K562 (cell line): Measurements from ENCODE around the gene RPS6KA2. TPM values are rescaled to one million over a fixed set of nuclear protein-coding genes. Genes with fewer than 3 reads are reported as not detected.
A peak's percentile ranks its signal among the peaks of the same experiment; 100 is the strongest.

Experiments
- ATAC-seq: fragments of 200-7000 bp; cut with Tn5 transposase; 3 replicates; pipeline ENCODE4 v1.9.1; 2020; ENCODE audit warnings: moderate library complexity
- BruUV-seq: library from RNA; stranded (reverse); fragments of 400-500 nt; replicated peaks from 2 replicates; lab custom pipeline; 2021; lab: Mats Ljungman, UMichigan
- CTCF ChIA-PET: fragments of 300-600 bp; formaldehyde crosslinking; extraction: SDS; loops from one replicate; lab custom pipeline; 2021; ENCODE audit warnings: low intra/inter-chr PET ratio; lab: Yijun Ruan, JAX
- POLR2A ChIA-PET: fragments of 300-600, 350-650 bp; sonication (Branson Sonifier 250); formaldehyde crosslinking; extraction: SDS; loops from one replicate; lab custom pipeline; 2021; ENCODE audit warnings: antibody characterized with exemption, inconsistent platforms; lab: Yijun Ruan, JAX
- DNase-seq, 4 experiments: peaks; one replicate each; pipeline versions ENCODE4 v3.0.0 to v3.0.0-alpha.2; 2011 to 2018; ENCODE audit warnings: low spot score in 3 of 4, mixed read lengths in 3 of 4; ENCODE audit errors: extremely low read depth in 1 of 4
- FAIRE-seq: peaks from 2 replicates; lab custom pipeline; 2011; peaks lifted over from hg19 to GRCh38; lab: Jason Lieb, UNC
- H2AFZ ChIP-seq: 2 replicates; pipeline ENCODE4 v1.6.0; 2011; ENCODE audit warnings: low read depth, low read length, control low read depth, inconsistent platforms
- H3K27ac ChIP-seq: fragments of 200-600 bp; 3 replicates; pipeline ENCODE4 v1.8.0; 2011; ENCODE audit warnings: low read depth, mild to moderate bottlenecking, control low read depth, inconsistent platforms, low read length, moderate library complexity, mixed read lengths; ENCODE audit errors: extremely low read depth
- H3K27me3 ChIP-seq, 2 experiments: fragments of 300-600 bp in 1 of 2; 2 replicates in 1 of 2; 3 replicates in 1 of 2; pipeline versions ENCODE4 v1.6.0 to v1.8.0; 2011; ENCODE audit warnings: inconsistent platforms in 2 of 2, low read length in 2 of 2, mild to moderate bottlenecking in 1 of 2, mixed read lengths in 1 of 2, moderate library complexity in 1 of 2; ENCODE audit not compliant: control insufficient read depth in 2 of 2, insufficient read depth in 2 of 2
- H3K36me3 ChIP-seq: fragments of 300-600 bp; 3 replicates; pipeline ENCODE4 v1.8.0; 2011; ENCODE audit warnings: mild to moderate bottlenecking, low read length, inconsistent platforms; ENCODE audit not compliant: control insufficient read depth, insufficient read depth
- H3K4me1 ChIP-seq, 2 experiments: fragments of 200-600 bp in 1 of 2; replicated peaks in 1 of 2; 2 replicates in 1 of 2; 3 replicates in 1 of 2; pipeline versions ENCODE4 v1.5.1 to v1.8.0; 2011; ENCODE audit warnings: inconsistent platforms in 2 of 2, low read length in 2 of 2, mild to moderate bottlenecking in 1 of 2, mixed read lengths in 1 of 2, moderate library complexity in 1 of 2; ENCODE audit not compliant: control insufficient read depth in 2 of 2, insufficient read depth in 2 of 2
- H3K4me2 ChIP-seq: 2 replicates; pipeline ENCODE4 v1.6.1; 2011; ENCODE audit warnings: low read length, control low read depth, inconsistent platforms, mixed read lengths; ENCODE audit not compliant: insufficient read depth
- H3K4me3 ChIP-seq: fragments of 200-600 bp; sonication (generic), shearing (Covaris generic); 2 replicates; pipeline ENCODE4 v1.5.1; 2016; ENCODE audit warnings: control low read depth, inconsistent platforms
- H3K79me2 ChIP-seq: fragments of 200-600 bp; 3 replicates; pipeline ENCODE4 v1.8.0; 2011; ENCODE audit warnings: low read length, inconsistent platforms; ENCODE audit not compliant: control insufficient read depth, insufficient read depth
- H3K9ac ChIP-seq, 2 experiments: 2 replicates each; pipeline versions ENCODE4 v1.6.0 to v1.6.1; 2011; ENCODE audit warnings: low read depth in 2 of 2, low read length in 2 of 2, control low read depth in 1 of 2, inconsistent platforms in 1 of 2, mild to moderate bottlenecking in 1 of 2, mixed read lengths in 1 of 2; ENCODE audit not compliant: insufficient read depth in 1 of 2
- H3K9me1 ChIP-seq: one replicate; pipeline ENCODE4 v1.6.0; 2011; ENCODE audit warnings: inconsistent platforms, mild to moderate bottlenecking, low read length, moderate library complexity; ENCODE audit not compliant: control insufficient read depth, insufficient read depth
- H3K9me3 ChIP-seq: replicated peaks from 2 replicates; pipeline ENCODE4 v1.5.1; 2011; ENCODE audit warnings: low read depth, low read length, inconsistent platforms; ENCODE audit not compliant: control insufficient read depth, insufficient read depth
- H4K20me1 ChIP-seq: replicated peaks from 2 replicates; pipeline ENCODE4 v1.6.1; 2011; ENCODE audit warnings: low read length, inconsistent platforms, mixed read lengths; ENCODE audit not compliant: control insufficient read depth, insufficient read depth
- ATF2 ChIP-seq: sonication (generic); formaldehyde crosslinking; IDR thresholded peaks from 2 replicates; pipeline ENCODE4 v1.8.1; 2022; ENCODE audit warnings: missing genetic modification reagents
- BRCA1 ChIP-seq, 2 experiments: fragments of 450-650 bp in 1 of 2; sonication (generic) in 1 of 2; formaldehyde crosslinking in 1 of 2; IDR thresholded peaks; 2 replicates each; pipeline versions ENCODE4 v1.5.0 to v1.6.1; 2017 to 2020; ENCODE audit warnings: mild to moderate bottlenecking in 1 of 2, missing genetic modification reagents in 1 of 2
- CBFA2T3 ChIP-seq: fragments of 450-650 bp; IDR thresholded peaks from 2 replicates; pipeline ENCODE4 v1.6.1; 2017
- DNMT1 ChIP-seq: fragments of 450-650 bp; IDR thresholded peaks from 2 replicates; pipeline ENCODE4 v1.6.1; 2016; ENCODE audit warnings: antibody characterized with exemption, mild to moderate bottlenecking
- ETV6 ChIP-seq, 3 experiments: fragments of 150-350 bp in 1 of 3; sonication (generic) in 1 of 3; formaldehyde crosslinking in 1 of 3; IDR thresholded peaks; 2 replicates each; pipeline versions ENCODE4 v1.6.1 to v1.8.0; 2014 to 2022; ENCODE audit warnings: borderline replicate concordance in 2 of 3, low read depth in 2 of 3, antibody characterized with exemption in 1 of 3, low read length in 1 of 3, mild to moderate bottlenecking in 1 of 3, missing genetic modification reagents in 1 of 3
- FOS ChIP-seq: IDR thresholded peaks from 3 replicates; pipeline ENCODE4 v1.6.1; 2011; ENCODE audit not compliant: insufficient read length; ENCODE audit errors: extremely low read depth
- GATAD2A ChIP-seq: fragments of 450-650 bp; IDR thresholded peaks from 2 replicates; pipeline ENCODE4 v1.6.1; 2017
- HMGN3 ChIP-seq: IDR thresholded peaks from 2 replicates; pipeline ENCODE4 v1.6.1; 2011; ENCODE audit warnings: borderline replicate concordance, low read depth, mild to moderate bottlenecking, mixed read lengths, low read length; ENCODE audit not compliant: insufficient read length; ENCODE audit errors: extremely low read depth
- KHSRP ChIP-seq: fragments of 450-650 bp; IDR thresholded peaks from 2 replicates; pipeline ENCODE4 v1.6.1; 2017
- MTA1 ChIP-seq: fragments of 450-650 bp; IDR thresholded peaks from 2 replicates; pipeline ENCODE4 v1.6.1; 2017; ENCODE audit warnings: borderline replicate concordance
- MYC ChIP-seq, 2 experiments: fragments of 250-450 bp in 1 of 2; sonication (Bioruptor Pico) in 1 of 2; IDR thresholded peaks; 2 replicates each; pipeline versions ENCODE4 v1.5.1 to v1.6.1; 2012 to 2021; ENCODE audit warnings: low read depth in 2 of 2, borderline replicate concordance in 1 of 2, improper control_type of control experiment in 1 of 2, low read length in 1 of 2, mild to moderate bottlenecking in 1 of 2, moderate library complexity in 1 of 2
- NBN ChIP-seq: fragments of 450-650 bp; IDR thresholded peaks from 2 replicates; pipeline ENCODE4 v1.6.1; 2016; ENCODE audit warnings: low read depth, mild to moderate bottlenecking
- SNIP1 ChIP-seq: fragments of 450-650 bp; IDR thresholded peaks from 2 replicates; pipeline ENCODE4 v1.7.1; 2017; ENCODE audit warnings: low read depth, mild to moderate bottlenecking
- TARDBP ChIP-seq: fragments of 450-650 bp; IDR thresholded peaks from 2 replicates; pipeline ENCODE4 v1.6.1; 2016
- ZFP36 ChIP-seq: fragments of 150-350 bp; IDR thresholded peaks from 2 replicates; pipeline ENCODE4 v1.6.1; 2018; ENCODE audit warnings: low read length, low read depth; ENCODE audit not compliant: partially characterized antibody
- ZFPM2 ChIP-seq: fragments of 250-450 bp; sonication (Bioruptor Pico); IDR thresholded peaks from 2 replicates; pipeline ENCODE4 v1.5.1; 2022; ENCODE audit warnings: mild to moderate bottlenecking
- ZNF212 ChIP-seq: fragments of 450-650 bp; formaldehyde crosslinking; IDR thresholded peaks from 2 replicates; pipeline ENCODE4 v1.4.0; 2020; ENCODE audit warnings: mild to moderate bottlenecking
- ZNF263 ChIP-seq: sonication (generic); formaldehyde crosslinking; IDR thresholded peaks from 2 replicates; pipeline ENCODE4 v1.8.0; 2022; ENCODE audit warnings: mild to moderate bottlenecking, missing genetic modification reagents, borderline replicate concordance
- ZNF408 ChIP-seq: fragments of 250-450 bp; sonication (Bioruptor Pico); IDR thresholded peaks from 2 replicates; pipeline ENCODE4 v1.4.0; 2020; ENCODE audit warnings: low read depth, mild to moderate bottlenecking, moderate library complexity
- ZNF79 ChIP-seq: fragments of 250-450 bp; sonication (Bioruptor Pico); IDR thresholded peaks from 2 replicates; pipeline ENCODE4 v1.4.0; 2020; ENCODE audit warnings: low read depth, mild to moderate bottlenecking, moderate library complexity
- WGBS: fragments of 100-300 bp; shearing (Covaris generic); methylation state at CpG from one replicate; pipeline ENCODE4 v1.1.6; 2016; ENCODE audit warnings: low coverage, mixed read lengths; ENCODE audit not compliant: insufficient coverage; ENCODE audit errors: missing lambda C conversion rate; 5-methylcytosine and 5-hydroxymethylcytosine counted together
- in situ Hi-C: fragments of 300-500 bp; cut with MboI; formaldehyde crosslinking; loops from 4 replicates; pipeline ENCODE4 v1.15.0; 2018; ENCODE audit warnings: inconsistent platforms, mixed read lengths
- intact Hi-C: fragments of 100-400 bp; cut with micrococcal nuclease; formaldehyde crosslinking; loops from 2 replicates; pipeline ENCODE4 v1.14.2; 2022
- polyA plus RNA-seq, 8 experiments: library from polyadenylated mRNA; depleted of rRNA in 4 of 8; stranded (reverse) in 5 of 8; unstranded in 3 of 8; fragments of >200 nt; fragmentation: Nextera tagmentation in 2 of 8; fragmentation: Illumina TruSeq in 1 of 8; extraction: Ambion mirVana in 2 of 8; extraction: Trizol in 1 of 8; gene quantifications; 2 replicates each; pipeline versions ENCODE4 v1.2.1 to v1.2.3, GENCODE V29; 2011 to 2014; ENCODE audit warnings: inconsistent platforms in 1 of 8, missing spikeins in 1 of 8
- total RNA-seq, 7 experiments: library from RNA; depleted of rRNA in 6 of 7; stranded (reverse); fragments of >200 nt in 6 of 7; fragmentation: Illumina TruSeq in 2 of 7; extraction: Trizol in 2 of 7; gene quantifications; 2 replicates each; pipeline versions ENCODE4 v1.2.1 to v1.2.3, GENCODE V29; 2011 to 2021; ENCODE audit warnings: low replicate concordance in 1 of 7

The RPS6KA2 gene
- total and polyA plus RNA-seq, 9 of the 15 experiments (the other 6 are each of a cell fraction or from before 2014, with no cell fraction given): 0.29 to 1.00 (median 0.53) TPM

GRCh38 chr6:166486536-166486880, 140.5 kb downstream of the RPS6KA2 start (continued):
- TF ChIP-seq GATAD2A (no peak), DNMT1 (no peak), BRCA1 (IDR thresholded peaks at IDR 0.05) (no peak), BRCA1 (CRISPR knock-in tag; IDR thresholded peaks at IDR 0.05) (no peak), ZNF79 (no peak), ZFPM2 (CRISPR knock-in tag) (no peak), TARDBP (no peak), SNIP1 (no peak), ETV6 (IDR thresholded peaks at IDR 0.05; ENCODE audit: borderline replicate concordance in 1 of 2, low read depth in 2 of 2, low read length in 1 of 2) (no peak), ETV6 (CRISPR knock-in tag; IDR thresholded peaks at IDR 0.05; ENCODE audit: borderline replicate concordance) (no peak), FOS (no peak), HMGN3 (no peak), CBFA2T3 (no peak)

- H3K9ac ChIP-seq: no peak overlapping the region
- no peaks in the 10 kb centered on the region for H3K9me1 ChIP-seq
- no peak overlapping the region for H3K4me3 ChIP-seq
- no peak for ATAC-seq
- peaks cover 26 to 73% of the 10 kb centered on the region in 2 experiments for H3K27me3 ChIP-seq
- H3K27ac ChIP-seq: no peak overlapping the region
- H3K4me2 ChIP-seq: no peak overlapping the region
- no peaks in the 10 kb centered on the region for H3K36me3 ChIP-seq
- 1% methylated on average over 20 of the region's 20 CpGs for WGBS
- no TSS peak for BruUV-seq
- FAIRE-seq: no peak
- intact Hi-C loops: no loop called here
- in situ Hi-C loops: no loop called here
- H2AFZ ChIP-seq: no peak overlapping the region
- H3K9me3 ChIP-seq: no peaks in the 10 kb centered on the region
- CTCF ChIA-PET: no interaction called here
- no peaks in the 10 kb centered on the region for H3K79me2 ChIP-seq
- H3K4me1 ChIP-seq: no peaks in the 10 kb centered on the region
- H4K20me1 ChIP-seq: no peaks in the 10 kb centered on the region
- POLR2A ChIA-PET: interaction anchor here (0.5 to 0.6 kb wide), 2 partner anchors 18 to 96 kb away, joined by 3 read pairs; no protein-coding TSS in a partner anchor
- no peak for DNase-seq
- peak; percentile 89 for TF ChIP-seq ZNF263
- no peak for TF ChIP-seq ZFP36
- TF ChIP-seq ATF2 (CRISPR knock-in tag): no peak
- no peak for TF ChIP-seq ZNF212 (CRISPR knock-in tag)
- TF ChIP-seq MYC (IDR thresholded peaks at IDR 0.05; ENCODE audit: low read depth, low read length): no peak
- TF ChIP-seq MYC (CRISPR knock-in tag; IDR thresholded peaks at IDR 0.05; ENCODE audit: borderline replicate concordance, low read depth): no peak
- TF ChIP-seq MTA1: no peak
- TF ChIP-seq ZNF408 (CRISPR knock-in tag): no peak
- TF ChIP-seq KHSRP: no peak
- no peak for TF ChIP-seq NBN
These were observed 141.2 kb downstream of the RPS6KA2 start for GRCh38 chr6:166485651-166486535.
